Parathyroid adenoma (tissue), 2 donors: ENCODE data around the gene USP30.
"Not testable (repeated sequence)": the region's sequence is repeated elsewhere in the genome, so short reads cannot be mapped to it uniquely, and the experiment has no call there.

ENCODE experiments used
- H2AFZ ChIP-seq: fragments of 300-600 bp; sonication (generic); one replicate; pipeline ENCODE4 v1.7.0; 2017; ENCODE audit warnings: antibody characterized with exemption, mild to moderate bottlenecking
- H3K27ac ChIP-seq: fragments of 300-600 bp; sonication (generic); one replicate; pipeline ENCODE4 v1.7.0; 2017
- H3K27me3 ChIP-seq: fragments of 300-600 bp; sonication (generic); one replicate; pipeline ENCODE4 v1.7.0; 2017; ENCODE audit warnings: low read length; ENCODE audit not compliant: control insufficient read depth, insufficient read depth
- H3K36me3 ChIP-seq: fragments of 300-600 bp; sonication (generic); one replicate; pipeline ENCODE4 v1.7.0; 2017; ENCODE audit warnings: low read length; ENCODE audit not compliant: control insufficient read depth, insufficient read depth
- H3K4me1 ChIP-seq: fragments of 300-600 bp; sonication (generic); one replicate; pipeline ENCODE4 v1.7.0; 2017; ENCODE audit warnings: control low read depth
- H3K4me2 ChIP-seq: fragments of 300-600 bp; sonication (generic); one replicate; pipeline ENCODE4 v1.7.0; 2017; ENCODE audit warnings: low read length
- H3K4me3 ChIP-seq: fragments of 300-600 bp; sonication (generic); one replicate; pipeline ENCODE4 v1.7.0; 2017; ENCODE audit warnings: low read depth, low read length
- H3K79me2 ChIP-seq: fragments of 300-600 bp; sonication (generic); one replicate; pipeline ENCODE4 v1.7.0; 2017; ENCODE audit warnings: control low read depth
- H3K9ac ChIP-seq: fragments of 300-600 bp; sonication (generic); one replicate; pipeline ENCODE4 v1.7.0; 2017; ENCODE audit warnings: mild to moderate bottlenecking
- H3K9me3 ChIP-seq: fragments of 300-600 bp; sonication (generic); one replicate; pipeline ENCODE4 v1.7.0; 2017; ENCODE audit warnings: low read length; ENCODE audit not compliant: control insufficient read depth
- TF ChIP-seq, protein P1 (sequence below): fragments of 300-600 bp; sonication (generic); IDR thresholded peaks from one replicate; pipeline ENCODE4 v1.7.0; 2017; ENCODE audit warnings: antibody characterized with exemption, mild to moderate bottlenecking
- donor health status: primary hyperparathyroidism.

USP30 gene

DNA sequence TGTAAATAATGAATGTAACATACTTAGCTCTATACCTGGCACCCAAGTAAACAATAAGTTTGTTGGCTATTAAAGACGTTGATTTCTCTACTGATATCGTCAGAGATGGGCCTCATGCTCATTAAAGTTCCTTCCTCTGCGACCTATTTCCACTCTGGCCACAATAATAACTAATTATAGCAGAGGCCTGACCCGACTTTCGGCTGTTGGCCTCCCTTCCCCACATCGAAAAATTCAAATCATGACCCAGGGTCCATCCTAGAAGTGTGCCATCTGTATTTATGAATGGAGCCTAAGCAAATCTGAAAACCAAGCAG is 321 bp upstream of the USP30 start:
- no peaks in the 10 kb centered on the region for H3K9me3 ChIP-seq
- peak overlapping the region; percentile 88 for H3K4me3 ChIP-seq
- peak overlapping the region; percentile 72 for H2AFZ ChIP-seq
- H3K27me3 ChIP-seq, result no peaks in the 10 kb centered on the region
- H3K4me2 ChIP-seq, result peak overlapping the region; percentile 95
- TF ChIP-seq, protein P1, sequence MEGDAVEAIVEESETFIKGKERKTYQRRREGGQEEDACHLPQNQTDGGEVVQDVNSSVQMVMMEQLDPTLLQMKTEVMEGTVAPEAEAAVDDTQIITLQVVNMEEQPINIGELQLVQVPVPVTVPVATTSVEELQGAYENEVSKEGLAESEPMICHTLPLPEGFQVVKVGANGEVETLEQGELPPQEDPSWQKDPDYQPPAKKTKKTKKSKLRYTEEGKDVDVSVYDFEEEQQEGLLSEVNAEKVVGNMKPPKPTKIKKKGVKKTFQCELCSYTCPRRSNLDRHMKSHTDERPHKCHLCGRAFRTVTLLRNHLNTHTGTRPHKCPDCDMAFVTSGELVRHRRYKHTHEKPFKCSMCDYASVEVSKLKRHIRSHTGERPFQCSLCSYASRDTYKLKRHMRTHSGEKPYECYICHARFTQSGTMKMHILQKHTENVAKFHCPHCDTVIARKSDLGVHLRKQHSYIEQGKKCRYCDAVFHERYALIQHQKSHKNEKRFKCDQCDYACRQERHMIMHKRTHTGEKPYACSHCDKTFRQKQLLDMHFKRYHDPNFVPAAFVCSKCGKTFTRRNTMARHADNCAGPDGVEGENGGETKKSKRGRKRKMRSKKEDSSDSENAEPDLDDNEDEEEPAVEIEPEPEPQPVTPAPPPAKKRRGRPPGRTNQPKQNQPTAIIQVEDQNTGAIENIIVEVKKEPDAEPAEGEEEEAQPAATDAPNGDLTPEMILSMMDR, result no peak
- H3K9ac ChIP-seq, result no peak overlapping the region
- H3K36me3 ChIP-seq, result no peaks in the 10 kb centered on the region
- H3K79me2 ChIP-seq, result peaks cover 6% of the 10 kb centered on the region
- no peaks in the 10 kb centered on the region for H3K4me1 ChIP-seq
- peak overlapping the region; percentile 73 for H3K27ac ChIP-seq

- H3K9me3 ChIP-seq, result no peaks in the 10 kb centered on the region
- TF ChIP-seq, protein P1, result no peak
- no peak overlapping the region for H3K9ac ChIP-seq
- no peaks in the 10 kb centered on the region for H3K4me1 ChIP-seq
- no peaks in the 10 kb centered on the region for H3K36me3 ChIP-seq
- no peaks in the 10 kb centered on the region for H3K27me3 ChIP-seq
- peak overlapping the region; percentile 72 for H2AFZ ChIP-seq
- peaks cover 6% of the 10 kb centered on the region for H3K79me2 ChIP-seq
- peak overlapping the region; percentile 95 for H3K4me2 ChIP-seq
- peak overlapping the region; percentile 88 for H3K4me3 ChIP-seq
- peak overlapping the region; percentile 73 for H3K27ac ChIP-seq
Measured at GRCh38 chr12:109053382-109054123, 1.2 kb downstream of the USP30 start.

GRCh38 chr12:109054124-109054513 is 1.7 kb downstream of the USP30 start:
- not testable (repeated sequence) for H3K4me3 ChIP-seq

DNA sequence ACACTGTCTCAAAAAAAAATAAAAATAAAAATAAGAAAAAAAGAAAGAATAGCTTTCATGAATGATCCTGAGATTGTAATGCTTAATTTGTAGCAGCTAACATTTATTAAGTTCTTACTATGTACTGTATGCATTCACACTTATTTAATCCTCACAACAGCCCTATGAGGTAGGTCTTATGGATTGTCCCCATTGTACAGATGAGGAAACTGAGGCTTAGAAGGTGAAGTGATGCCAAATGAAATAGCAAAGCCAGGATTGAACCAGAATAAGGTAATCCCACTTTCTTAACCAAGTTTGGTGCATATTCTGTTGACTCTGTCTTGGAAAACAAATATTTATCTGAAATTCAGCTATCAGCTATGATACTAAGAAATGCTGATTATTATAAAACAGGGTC is 2.1 kb downstream of the USP30 start:
- no peak overlapping the region for H3K27ac ChIP-seq

More at GRCh38 chr12:109054124-109054513, 1.7 kb downstream of the USP30 start:
- H3K9me3 ChIP-seq, H3K9ac ChIP-seq, H3K4me2 ChIP-seq, H3K4me1 ChIP-seq, H2AFZ ChIP-seq, H3K27me3 ChIP-seq, H3K27ac ChIP-seq, H3K36me3 ChIP-seq, H3K79me2 ChIP-seq: not testable (repeated sequence)

DNA sequence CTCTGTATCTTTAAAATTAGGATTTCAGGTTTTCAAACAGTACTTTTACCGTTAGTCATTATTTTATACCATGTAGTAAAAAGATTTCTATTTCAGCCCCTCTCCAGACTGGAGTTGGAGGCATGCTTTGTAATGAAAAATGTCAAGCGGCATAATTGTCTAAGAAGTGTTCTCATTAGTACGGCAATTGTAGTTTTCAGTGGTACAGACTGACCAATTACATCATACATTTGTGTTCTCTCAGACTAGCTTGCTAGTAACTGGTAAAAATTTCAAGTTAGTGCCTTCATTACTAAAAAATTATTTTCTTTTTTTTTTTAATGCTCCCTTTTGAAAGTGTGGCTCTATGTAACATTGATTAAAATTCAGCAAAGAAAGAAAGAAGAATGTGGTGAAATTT is 4.5 kb downstream of the USP30 start:
- no peak overlapping the region for H2AFZ ChIP-seq
- TF ChIP-seq, protein P1, result no peak
- H3K27me3 ChIP-seq, result no peaks in the 10 kb centered on the region
- peaks cover 6% of the 10 kb centered on the region for H3K79me2 ChIP-seq
- H3K27ac ChIP-seq, result no peak overlapping the region
- no peak overlapping the region for H3K4me3 ChIP-seq
- no peaks in the 10 kb centered on the region for H3K36me3 ChIP-seq
- H3K9me3 ChIP-seq, result no peaks in the 10 kb centered on the region
- H3K4me2 ChIP-seq, result no peak overlapping the region
- H3K4me1 ChIP-seq, result no peaks in the 10 kb centered on the region
- no peak overlapping the region for H3K9ac ChIP-seq

More for the DNA sequence above, 2.1 kb downstream of the USP30 start:
- H3K36me3 ChIP-seq, result no peaks in the 10 kb centered on the region
- H3K27me3 ChIP-seq, result no peaks in the 10 kb centered on the region
- peaks cover 6% of the 10 kb centered on the region for H3K79me2 ChIP-seq
- no peak overlapping the region for H3K4me3 ChIP-seq
- TF ChIP-seq, protein P1, result no peak
- no peak overlapping the region for H3K9ac ChIP-seq
- no peaks in the 10 kb centered on the region for H3K4me1 ChIP-seq
- H3K9me3 ChIP-seq, result no peaks in the 10 kb centered on the region
- no peak overlapping the region for H3K4me2 ChIP-seq
- H2AFZ ChIP-seq, result no peak overlapping the region
